Sigmoid colon (tissue), 7 donors: ENCODE results near the gene CACNB2. TPM values are rescaled to one million over a fixed set of nuclear protein-coding genes. Genes with fewer than 3 reads are reported as not detected.

ENCODE experiments used
- DNase-seq: peaks from one replicate; pipeline ENCODE4 v3.0.0-alpha.2; 2019
- H3K27ac ChIP-seq, 4 donors: fragments of 200-600 bp; sonication (generic); one replicate each; pipeline ENCODE4 v1.5.1; 2016 to 2019; ENCODE audit warnings: mild to moderate bottlenecking in 1 of 4
- H3K27me3 ChIP-seq, 3 donors: fragments of 200-600 bp; sonication (generic); one replicate each; pipeline ENCODE4 v1.5.1; 2019; ENCODE audit warnings: mild to moderate bottlenecking in 1 of 3
- H3K36me3 ChIP-seq, 4 donors: fragments of 200-600 bp; sonication (generic); one replicate each; pipeline ENCODE4 v1.5.1; 2016 to 2019
- H3K4me1 ChIP-seq, 4 donors: fragments of 200-600 bp; sonication (generic); one replicate each; pipeline ENCODE4 v1.5.1; 2017 to 2019
- H3K4me3 ChIP-seq, 4 donors: fragments of 200-600 bp; sonication (generic); one replicate each; pipeline ENCODE4 v1.5.1; 2017 to 2019; ENCODE audit warnings: mild to moderate bottlenecking in 2 of 4, moderate library complexity in 1 of 4
- H3K9me3 ChIP-seq, 4 donors: fragments of 200-600 bp in 3 of 4; sonication (generic) in 3 of 4; one replicate each; pipeline versions ENCODE4 v1.5.1 to v1.6.1; 2013 to 2019
- EP300 ChIP-seq, 4 donors: sonication (generic); formaldehyde crosslinking; IDR thresholded peaks; one replicate each; pipeline ENCODE4 v1.6.1; 2017; ENCODE audit warnings: antibody characterized with exemption in 4 of 4
- POLR2A ChIP-seq, 2 donors: fragments of 450-650 bp; IDR thresholded peaks; one replicate each; pipeline ENCODE4 v1.6.1; 2016; ENCODE audit warnings: antibody characterized with exemption in 2 of 2, mild to moderate bottlenecking in 2 of 2, moderate library complexity in 2 of 2
- POLR2AphosphoS5 ChIP-seq, 4 donors: sonication (generic); formaldehyde crosslinking; IDR thresholded peaks; one replicate each; pipeline ENCODE4 v1.6.1; 2017; ENCODE audit warnings: antibody characterized with exemption in 4 of 4
- WGBS, 2 donors: extraction: QIAGEN DNeasy Blood & Tissue Kit; methylation state at CpG; one replicate each; pipeline ENCODE4 v1.1.7; 2013; 5-methylcytosine and 5-hydroxymethylcytosine counted together
- intact Hi-C: fragments of 100-400 bp; cut with DNase I; formaldehyde crosslinking; loops from one replicate; pipeline ENCODE4 v1.15.1; 2023
- polyA plus RNA-seq, 3 donors: library from polyadenylated mRNA; stranded (reverse); fragments of 200-250 nt; gene quantifications; one replicate each; pipeline ENCODE4 v1.2.3, GENCODE V29; 2013
- total RNA-seq, 4 donors: library from RNA; depleted of rRNA; stranded (reverse); fragments of >200 nt; gene quantifications; one replicate each; pipeline ENCODE4 v1.1.0, GENCODE V29; 2016
- TF ChIP-seq, protein P1 (sequence below), 4 experiments: fragments of 450-650 bp in 3 of 4; fragments of 200-600 bp in 1 of 4; IDR thresholded peaks; one replicate each; pipeline ENCODE4 v1.5.1; 2016 to 2019; ENCODE audit warnings: antibody characterized with exemption in 4 of 4, mild to moderate bottlenecking in 3 of 4, moderate library complexity in 2 of 4
- donor health status: healthy with polysubstance abuse.
- donor health status: Bipolar disorder and iron deficiency.
- donor health status: healthy.

The CACNB2 gene
- total and polyA plus RNA-seq, 7 donors: 1.2 to 85.3 (median 36.0) TPM

DNA sequence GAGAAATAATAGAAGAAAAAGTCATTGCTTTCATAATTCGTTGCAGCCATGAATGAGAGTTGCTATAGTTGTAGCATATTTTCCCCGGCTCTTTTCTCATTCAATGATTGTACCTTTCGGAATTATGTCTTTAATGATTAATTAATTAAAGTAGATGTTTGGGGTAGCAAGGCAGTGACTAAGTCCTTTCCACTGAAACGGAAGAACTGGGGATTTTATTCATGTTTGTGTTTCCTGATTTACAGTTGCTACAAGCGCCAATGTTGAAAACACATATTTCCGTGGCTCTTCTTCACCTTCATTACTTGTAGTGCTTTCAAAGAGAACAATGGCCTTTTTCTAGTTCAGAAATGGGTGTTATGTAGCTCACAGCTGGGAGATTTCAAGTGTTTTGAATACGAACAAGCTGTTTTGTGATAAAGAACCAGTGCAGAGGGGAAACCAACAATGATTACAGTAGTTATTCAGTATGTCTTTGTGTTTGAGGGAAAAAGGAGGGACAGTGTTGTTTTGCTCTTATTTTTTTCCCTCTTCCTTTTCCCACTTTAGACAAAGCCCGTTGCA is 357.7 kb downstream of the CACNB2 start:
- TF ChIP-seq, protein P1, sequence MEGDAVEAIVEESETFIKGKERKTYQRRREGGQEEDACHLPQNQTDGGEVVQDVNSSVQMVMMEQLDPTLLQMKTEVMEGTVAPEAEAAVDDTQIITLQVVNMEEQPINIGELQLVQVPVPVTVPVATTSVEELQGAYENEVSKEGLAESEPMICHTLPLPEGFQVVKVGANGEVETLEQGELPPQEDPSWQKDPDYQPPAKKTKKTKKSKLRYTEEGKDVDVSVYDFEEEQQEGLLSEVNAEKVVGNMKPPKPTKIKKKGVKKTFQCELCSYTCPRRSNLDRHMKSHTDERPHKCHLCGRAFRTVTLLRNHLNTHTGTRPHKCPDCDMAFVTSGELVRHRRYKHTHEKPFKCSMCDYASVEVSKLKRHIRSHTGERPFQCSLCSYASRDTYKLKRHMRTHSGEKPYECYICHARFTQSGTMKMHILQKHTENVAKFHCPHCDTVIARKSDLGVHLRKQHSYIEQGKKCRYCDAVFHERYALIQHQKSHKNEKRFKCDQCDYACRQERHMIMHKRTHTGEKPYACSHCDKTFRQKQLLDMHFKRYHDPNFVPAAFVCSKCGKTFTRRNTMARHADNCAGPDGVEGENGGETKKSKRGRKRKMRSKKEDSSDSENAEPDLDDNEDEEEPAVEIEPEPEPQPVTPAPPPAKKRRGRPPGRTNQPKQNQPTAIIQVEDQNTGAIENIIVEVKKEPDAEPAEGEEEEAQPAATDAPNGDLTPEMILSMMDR (IDR thresholded peaks at IDR 0.05): no peak
- no peak for TF ChIP-seq POLR2A (IDR thresholded peaks at IDR 0.05)
- Histone ChIP-seq H3K4me3 (no peak overlapping the region), H3K27ac (no peak overlapping the region), H3K4me1 (no peaks in the 10 kb centered on the region), H3K36me3 (peaks cover 0 to 22% (median 4%) of the 10 kb centered on the region in 4 donors), H3K27me3 (no peaks in the 10 kb centered on the region), H3K9me3 (no peaks in the 10 kb centered on the region)
- intact Hi-C loops: no loop called here
- DNase-seq: no peak
- 85 to 94% methylated on average over 8 of the region's 8 CpGs for WGBS, 2 donors

DNA sequence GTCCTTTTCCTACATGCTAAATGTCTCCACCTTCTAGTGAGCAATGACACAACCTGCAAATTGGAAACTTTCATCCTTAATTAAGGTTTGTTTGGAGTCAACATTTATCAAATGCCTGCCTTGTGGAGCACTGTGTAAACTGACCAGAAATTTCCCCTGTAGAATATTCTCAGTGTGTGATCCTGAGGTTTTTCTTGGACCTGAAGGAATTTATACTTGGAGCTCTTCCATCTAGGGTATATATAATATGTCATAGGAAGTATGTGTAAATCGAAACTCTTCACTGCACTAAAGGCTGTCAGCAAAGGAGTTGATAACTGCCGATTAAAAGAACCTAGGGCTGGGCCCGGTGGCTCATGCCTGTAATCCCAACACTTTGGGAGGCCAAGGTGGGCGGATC is 358.8 kb downstream of the CACNB2 start:
- 91 to 97% methylated on average over 4 of the region's 4 CpGs for WGBS, 2 donors
- TF ChIP-seq, protein P1 (IDR thresholded peaks at IDR 0.05): no peak
- TF ChIP-seq POLR2AphosphoS5 (IDR thresholded peaks at IDR 0.05) (no peak), EP300 (IDR thresholded peaks at IDR 0.05) (no peak)
- Histone ChIP-seq H3K4me1 (no peaks in the 10 kb centered on the region), H3K9me3 (no peaks in the 10 kb centered on the region), H3K36me3 (peaks cover 0 to 22% (median 4%) of the 10 kb centered on the region in 4 donors), H3K4me3 (no peak overlapping the region), H3K27me3 (no peaks in the 10 kb centered on the region), H3K27ac (no peak overlapping the region)
- DNase-seq: no peak
- intact Hi-C loops: no loop called here

DNA sequence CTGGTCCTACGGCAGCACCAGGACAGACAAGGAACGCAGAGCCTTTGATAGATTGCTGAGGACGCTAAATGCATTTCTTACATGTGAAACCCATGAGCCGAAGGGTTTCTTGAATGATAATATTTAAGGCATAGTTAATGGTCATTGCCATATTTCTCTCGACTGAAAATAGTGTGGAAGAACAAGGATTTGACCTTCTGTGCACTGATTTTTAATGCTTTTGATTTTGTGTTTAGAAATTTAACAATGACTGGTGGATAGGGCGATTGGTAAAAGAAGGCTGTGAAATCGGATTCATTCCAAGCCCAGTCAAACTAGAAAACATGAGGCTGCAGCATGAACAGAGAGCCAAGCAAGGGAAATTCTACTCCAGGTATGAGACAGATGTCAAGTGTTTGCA is 360.4 kb downstream of the CACNB2 start:
- no peak for DNase-seq
- Histone ChIP-seq H3K4me1 (no peaks in the 10 kb centered on the region), H3K36me3 (peaks cover 0 to 22% (median 4%) of the 10 kb centered on the region in 4 donors), H3K9me3 (no peaks in the 10 kb centered on the region), H3K27ac (no peak overlapping the region), H3K4me3 (no peak overlapping the region), H3K27me3 (no peaks in the 10 kb centered on the region)
- WGBS, 2 donors: 91 to 94% methylated on average over 7 of the region's 7 CpGs
- intact Hi-C loops: no loop called here
- TF ChIP-seq POLR2A (IDR thresholded peaks at IDR 0.05): no peak
- TF ChIP-seq EP300 (IDR thresholded peaks at IDR 0.05): no peak
- no peak for TF ChIP-seq POLR2AphosphoS5 (IDR thresholded peaks at IDR 0.05)

GRCh38 chr10:18501198-18501597 is 361.0 kb downstream of the CACNB2 start:
- Histone ChIP-seq H3K4me1 (no peaks in the 10 kb centered on the region), H3K36me3 (peaks cover 0 to 22% (median 4%) of the 10 kb centered on the region in 4 donors), H3K27me3 (no peaks in the 10 kb centered on the region), H3K9me3 (no peaks in the 10 kb centered on the region), H3K27ac (no peak overlapping the region), H3K4me3 (no peak overlapping the region)
- intact Hi-C loops: no loop called here
- TF ChIP-seq, protein P1 (IDR thresholded peaks at IDR 0.05): no peak
- TF ChIP-seq EP300 (IDR thresholded peaks at IDR 0.05) (no peak), POLR2AphosphoS5 (IDR thresholded peaks at IDR 0.05) (no peak), POLR2A (IDR thresholded peaks at IDR 0.05) (no peak)
- WGBS, 2 donors: 90 to 96% methylated on average over 3 of the region's 3 CpGs
- no peak for DNase-seq

- Histone ChIP-seq H3K9me3 (no peaks in the 10 kb centered on the region), H3K27ac (no peak overlapping the region), H3K36me3 (peaks cover 0 to 22% (median 4%) of the 10 kb centered on the region in 4 donors), H3K4me1 (no peaks in the 10 kb centered on the region), H3K27me3 (no peaks in the 10 kb centered on the region), H3K4me3 (no peak overlapping the region)
- WGBS, 2 donors: 81 to 83% methylated on average over 5 of the region's 5 CpGs
- no peak for DNase-seq
- intact Hi-C loops: no loop called here
- TF ChIP-seq, protein P1 (IDR thresholded peaks at IDR 0.05): no peak
- TF ChIP-seq POLR2AphosphoS5 (IDR thresholded peaks at IDR 0.05) (no peak), EP300 (IDR thresholded peaks at IDR 0.05) (no peak), POLR2A (IDR thresholded peaks at IDR 0.05) (no peak)
Measured at GRCh38 chr10:18501629-18502028, 361.4 kb downstream of the CACNB2 start.
